ENCODE measurements around the gene NEUROD6. TPM values are rescaled to one million over a fixed set of nuclear protein-coding genes. Genes with fewer than 3 reads are reported as not detected.

NEUROD6 gene
- total RNA-seq, 1 experiment from 2014 or later, result not detected

GRCh38 chr7:31299336-31299735 is 41.2 kb downstream of the NEUROD6 start:
- no peaks in the 10 kb centered on the region for H3K36me3 Mint-ChIP-seq (ENCODE audit: insufficient read depth, unreplicated experiment)
- H3K27me3 ChIP-seq (replicated peaks; ENCODE audit: control insufficient read depth, insufficient read depth, low read length), result no peaks in the 10 kb centered on the region
- H3K9me3 Mint-ChIP-seq (ENCODE audit: unreplicated experiment), result no peaks in the 10 kb centered on the region
- no peaks in the 10 kb centered on the region for H3K4me1 Mint-ChIP-seq (ENCODE audit: low read depth, unreplicated experiment)
- ChIA-PET POLR2A (no interaction called here), CTCF (no interaction called here)
- no peak overlapping the region for H3K4me3 ChIP-seq (ENCODE audit: low read depth, low read length)
- no peak for TF ChIP-seq CTCF (IDR thresholded peaks at IDR 0.05; ENCODE audit: insufficient read depth in 1 of 2, low read depth in 1 of 2, low read length in 1 of 2, severe bottlenecking in 1 of 2, unreplicated experiment in 1 of 2)
- intact Hi-C loops (cut with micrococcal nuclease; ENCODE audit: unreplicated experiment), result no loop called here
- peaks cover 11% of the 10 kb centered on the region for H3K27me3 Mint-ChIP-seq (ENCODE audit: insufficient read depth, unreplicated experiment)
- H3K36me3 ChIP-seq (ENCODE audit: control insufficient read depth, insufficient read depth, low read length), result no peaks in the 10 kb centered on the region
- H3K4me1 ChIP-seq, result no peaks in the 10 kb centered on the region
- no TSS peak for BruUV-seq (replicated peaks)
- no peaks in the 10 kb centered on the region for H3K9me3 ChIP-seq
- no peak overlapping the region for H3K4me3 Mint-ChIP-seq (ENCODE audit: unreplicated experiment)
- no peak overlapping the region for H3K27ac Mint-ChIP-seq (ENCODE audit: unreplicated experiment)
- no peak for DNase-seq

- Histone ChIP-seq H3K4me3 (ENCODE audit: low read depth, low read length) (no peak overlapping the region), H3K4me1 (no peaks in the 10 kb centered on the region), H3K36me3 (ENCODE audit: control insufficient read depth, insufficient read depth, low read length) (no peaks in the 10 kb centered on the region), H3K9me3 (no peaks in the 10 kb centered on the region), H3K27me3 (replicated peaks; ENCODE audit: control insufficient read depth, insufficient read depth, low read length) (no peaks in the 10 kb centered on the region)
- intact Hi-C loops (cut with micrococcal nuclease; ENCODE audit: unreplicated experiment), result no loop called here
- no peak for TF ChIP-seq CTCF (IDR thresholded peaks at IDR 0.05; ENCODE audit: insufficient read depth in 1 of 2, low read depth in 1 of 2, low read length in 1 of 2, severe bottlenecking in 1 of 2, unreplicated experiment in 1 of 2)
- ChIA-PET CTCF (no interaction called here), POLR2A (no interaction called here)
- H3K27me3 Mint-ChIP-seq (ENCODE audit: insufficient read depth, unreplicated experiment), result peaks cover 25% of the 10 kb centered on the region
- BruUV-seq (replicated peaks), result no TSS peak
- H3K4me3 Mint-ChIP-seq (ENCODE audit: unreplicated experiment), result no peak overlapping the region
- H3K27ac Mint-ChIP-seq (ENCODE audit: unreplicated experiment), result no peak overlapping the region
- no peaks in the 10 kb centered on the region for H3K9me3 Mint-ChIP-seq (ENCODE audit: unreplicated experiment)
- H3K36me3 Mint-ChIP-seq (ENCODE audit: insufficient read depth, unreplicated experiment), result no peaks in the 10 kb centered on the region
- no peaks in the 10 kb centered on the region for H3K4me1 Mint-ChIP-seq (ENCODE audit: low read depth, unreplicated experiment)
- no peak for DNase-seq
These were observed 49.9 kb downstream of the NEUROD6 start for GRCh38 chr7:31290601-31291000.

Other genes with a start within 250 kb of the NEUROD6 start
- 0.09 and 0.26 TPM in 2 replicates for gene ITPRID1, start 173.4 kb upstream of the NEUROD6 start, total RNA-seq (2022)

All from Caco-2 (cell line).